Mucosa of stomach (tissue), 1 donor: ENCODE data around the gene UPB1.

Experiments used
- H3K27me3 ChIP-seq: one replicate; pipeline ENCODE4 v1.7.0; 2013; ENCODE audit warnings: mild to moderate bottlenecking, low read length; ENCODE audit not compliant: control insufficient read depth, insufficient read depth
- H3K36me3 ChIP-seq: one replicate; pipeline ENCODE4 v1.7.0; 2013; ENCODE audit warnings: low read length; ENCODE audit not compliant: control insufficient read depth, insufficient read depth
- H3K4me1 ChIP-seq: one replicate; pipeline ENCODE4 v1.7.0; 2013; ENCODE audit warnings: mild to moderate bottlenecking, low read length; ENCODE audit not compliant: control insufficient read depth, insufficient read depth
- H3K4me3 ChIP-seq: one replicate; pipeline ENCODE4 v1.7.0; 2013; ENCODE audit warnings: low read length
- H3K9ac ChIP-seq: one replicate; pipeline ENCODE4 v1.7.0; 2013; ENCODE audit warnings: mild to moderate bottlenecking, low read length, moderate library complexity
- H3K9me3 ChIP-seq: one replicate; pipeline ENCODE4 v1.7.0; 2013; ENCODE audit warnings: mild to moderate bottlenecking, low read length, moderate library complexity; ENCODE audit not compliant: control insufficient read depth
- donor health status: Pancreatic carcinoma.

Gene UPB1

DNA sequence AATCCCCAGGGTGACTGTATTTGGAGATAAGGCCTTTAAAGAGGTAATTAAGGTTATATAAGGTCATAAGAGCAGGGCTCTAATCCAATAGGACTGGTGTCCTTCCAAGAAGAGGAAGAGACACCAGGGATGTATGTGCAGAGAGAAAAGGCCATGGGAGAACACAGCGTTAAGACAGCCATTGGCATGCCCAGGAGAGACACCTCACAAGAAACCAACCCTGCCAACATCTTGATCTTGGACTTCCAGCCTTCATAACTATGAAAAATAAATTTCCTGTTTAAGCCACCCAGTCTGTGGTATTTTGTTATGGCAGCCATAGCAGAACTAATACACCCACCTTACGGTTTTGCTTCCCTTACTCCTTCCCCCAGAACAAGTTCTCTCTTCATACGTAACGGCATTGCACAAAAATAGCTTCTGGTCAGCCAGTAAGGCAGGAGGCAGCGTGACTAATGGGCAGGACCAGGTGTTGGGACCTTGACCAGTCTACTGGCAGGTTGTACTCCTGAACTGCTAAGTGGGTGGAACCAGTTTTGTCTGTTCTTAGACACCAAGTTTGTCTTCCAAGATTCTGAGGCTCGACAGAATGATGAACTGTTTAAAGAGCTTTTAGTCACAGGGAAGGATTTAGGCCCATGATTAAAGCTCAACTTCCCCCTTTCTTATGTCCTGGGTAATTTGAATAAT, 31.9 kb upstream of the UPB1 start:
- Histone ChIP-seq H3K27me3 (no peaks in the 10 kb centered on the region), H3K9me3 (no peaks in the 10 kb centered on the region), H3K4me3 (no peak overlapping the region)

DNA sequence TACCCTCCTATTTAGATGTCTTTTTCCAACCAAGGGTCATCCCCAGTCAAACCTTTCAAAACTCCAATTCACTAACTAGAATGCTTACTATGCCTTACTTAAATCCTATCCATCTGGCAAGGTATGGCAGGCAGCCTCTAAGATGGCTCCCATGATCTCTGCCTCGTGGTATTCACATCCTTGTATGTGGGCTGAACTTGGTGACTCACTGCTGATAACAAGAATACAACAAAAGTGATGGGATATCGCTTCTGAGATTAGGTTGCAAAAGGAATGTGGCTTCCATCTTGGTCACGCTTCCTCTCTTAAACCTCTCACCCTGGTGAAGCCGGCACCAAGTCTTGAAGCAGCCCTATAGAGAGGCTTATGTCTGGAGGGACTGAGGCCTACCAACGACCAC, 29.6 kb upstream of the UPB1 start:
- no peaks in the 10 kb centered on the region for H3K36me3 ChIP-seq

More for the DNA sequence above, 31.9 kb upstream of the UPB1 start:
- Histone ChIP-seq H3K36me3 (no peaks in the 10 kb centered on the region), H3K9ac (no peak overlapping the region), H3K4me1 (no peaks in the 10 kb centered on the region)

DNA sequence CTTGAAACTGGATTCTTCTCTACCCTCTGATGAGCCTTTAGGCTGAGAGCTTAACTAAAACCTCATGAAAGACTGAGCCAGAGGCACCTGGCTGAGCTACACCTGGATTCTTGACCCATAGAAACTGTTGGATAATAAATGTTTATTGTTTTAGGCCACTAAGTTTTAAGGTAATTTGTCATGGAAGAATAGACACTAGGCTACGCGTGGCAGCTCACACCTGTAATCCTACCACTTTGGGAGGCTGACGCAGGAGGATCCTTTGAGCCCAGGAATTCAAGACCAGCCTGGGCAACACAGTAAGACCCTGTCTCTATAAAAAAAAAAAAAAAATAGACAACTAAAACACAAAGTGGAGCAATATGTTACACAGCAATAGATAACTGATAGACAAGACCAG, 29.2 kb upstream of the UPB1 start:
- no peaks in the 10 kb centered on the region for H3K4me1 ChIP-seq
- H3K36me3 ChIP-seq: no peaks in the 10 kb centered on the region
- no peaks in the 10 kb centered on the region for H3K27me3 ChIP-seq
- H3K9ac ChIP-seq: no peak overlapping the region
- no peaks in the 10 kb centered on the region for H3K9me3 ChIP-seq
- H3K4me3 ChIP-seq: no peak overlapping the region

More for the DNA sequence above, 29.6 kb upstream of the UPB1 start:
- Histone ChIP-seq H3K4me1 (no peaks in the 10 kb centered on the region), H3K9me3 (no peaks in the 10 kb centered on the region), H3K4me3 (no peak overlapping the region), H3K27me3 (no peaks in the 10 kb centered on the region), H3K9ac (no peak overlapping the region)

DNA sequence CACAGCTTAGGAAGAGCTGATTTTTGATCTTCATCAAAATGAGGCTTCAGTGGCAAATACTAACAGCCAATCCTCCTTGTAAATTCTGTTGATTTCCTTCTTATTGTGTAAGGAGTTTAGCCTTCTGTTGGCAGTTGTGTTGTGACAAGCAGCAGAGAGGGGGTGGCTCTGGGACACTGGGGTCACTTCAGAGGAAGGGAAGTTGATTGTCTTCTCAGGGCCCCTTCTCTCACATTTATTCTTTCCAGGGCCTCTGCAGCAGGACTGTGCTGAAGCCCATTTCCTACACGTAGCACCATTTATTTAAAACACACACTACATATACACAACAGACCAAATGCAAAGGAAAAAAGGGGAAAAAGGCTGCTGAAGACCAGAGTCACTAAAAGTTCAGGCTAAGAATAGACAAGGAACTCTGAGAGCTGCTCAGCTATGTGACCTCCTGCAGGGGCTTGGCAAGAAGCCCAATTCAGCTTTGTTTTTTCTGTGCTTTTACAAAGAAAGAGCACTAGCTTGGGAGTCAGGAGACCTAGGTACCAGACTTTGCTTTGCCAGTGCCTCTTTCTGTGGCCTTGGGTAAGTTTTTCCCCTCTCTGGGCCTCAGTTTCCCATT, 28.3 kb upstream of the UPB1 start:
- H3K9ac ChIP-seq: no peak overlapping the region
- no peaks in the 10 kb centered on the region for H3K36me3 ChIP-seq
- no peaks in the 10 kb centered on the region for H3K9me3 ChIP-seq
- no peaks in the 10 kb centered on the region for H3K27me3 ChIP-seq
- H3K4me3 ChIP-seq: no peak overlapping the region
- H3K4me1 ChIP-seq: no peaks in the 10 kb centered on the region

DNA sequence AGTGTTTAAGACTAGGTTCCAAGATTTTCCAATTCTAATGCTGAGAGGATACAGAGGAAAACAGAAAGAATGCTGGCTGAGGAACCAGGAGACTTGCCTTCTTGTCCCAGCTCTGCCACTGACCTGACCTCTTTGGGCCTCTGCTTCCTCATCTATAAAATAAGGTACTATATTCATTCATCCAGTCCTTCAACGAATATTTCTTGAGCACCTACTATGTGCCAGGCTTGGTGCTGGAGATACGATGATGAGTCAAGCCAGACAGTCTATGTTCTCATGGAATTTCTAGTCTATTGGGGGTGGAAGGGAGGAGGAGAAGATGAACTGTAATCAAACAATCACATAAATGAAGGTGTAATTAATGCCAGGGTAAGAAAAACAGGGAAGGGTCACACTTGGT, 27.8 kb upstream of the UPB1 start:
- H3K36me3 ChIP-seq: no peaks in the 10 kb centered on the region
- H3K4me1 ChIP-seq: no peaks in the 10 kb centered on the region
- H3K4me3 ChIP-seq: no peak overlapping the region
- no peaks in the 10 kb centered on the region for H3K9me3 ChIP-seq
- no peaks in the 10 kb centered on the region for H3K27me3 ChIP-seq
- H3K9ac ChIP-seq: no peak overlapping the region

DNA sequence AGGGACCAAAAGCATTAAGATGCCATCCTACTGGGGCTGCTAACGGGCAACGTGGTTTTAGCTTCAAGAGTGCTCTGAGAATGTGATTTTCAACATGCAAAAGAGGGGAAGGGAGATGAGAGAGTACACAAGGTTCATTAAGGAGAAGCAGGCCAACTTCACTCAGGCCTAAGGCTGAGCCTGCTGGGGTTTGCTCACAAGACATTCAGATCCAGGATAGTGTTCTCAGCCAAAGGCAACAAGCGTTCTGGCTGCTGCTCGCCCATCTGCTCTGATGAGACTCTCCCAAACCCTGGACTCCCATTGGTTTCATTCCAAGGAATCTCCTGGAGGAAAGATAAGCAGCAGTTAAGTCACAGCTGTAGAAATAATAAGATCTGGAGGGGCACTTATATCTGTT, 23.6 kb upstream of the UPB1 start:
- no peaks in the 10 kb centered on the region for H3K4me1 ChIP-seq
- H3K4me3 ChIP-seq: no peak overlapping the region
- no peaks in the 10 kb centered on the region for H3K9me3 ChIP-seq
- H3K36me3 ChIP-seq: no peaks in the 10 kb centered on the region
- H3K27me3 ChIP-seq: no peaks in the 10 kb centered on the region
- no peak overlapping the region for H3K9ac ChIP-seq

DNA sequence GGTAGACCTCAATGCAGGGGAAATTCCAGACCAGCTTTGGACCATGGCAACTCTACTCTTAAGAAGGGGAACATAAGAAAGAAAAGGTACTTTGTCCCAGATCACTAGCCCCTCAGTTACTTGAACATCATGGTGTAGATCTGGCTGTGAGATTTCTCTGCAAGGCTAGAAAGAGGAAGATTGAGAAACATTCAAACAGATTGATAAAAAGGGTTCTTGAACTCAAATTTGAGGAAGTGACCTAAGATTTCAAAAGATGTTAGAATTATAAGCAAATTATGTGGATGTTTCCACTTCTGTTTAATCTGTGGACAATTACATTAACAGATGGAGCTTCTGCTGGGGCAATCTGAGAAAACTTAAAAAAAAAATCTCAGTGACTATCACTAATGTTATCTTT, 21.8 kb upstream of the UPB1 start:
- H3K9ac ChIP-seq: no peak overlapping the region
- no peaks in the 10 kb centered on the region for H3K27me3 ChIP-seq
- H3K36me3 ChIP-seq: no peaks in the 10 kb centered on the region
- H3K4me1 ChIP-seq: no peaks in the 10 kb centered on the region
- H3K4me3 ChIP-seq: no peak overlapping the region
- no peaks in the 10 kb centered on the region for H3K9me3 ChIP-seq

DNA sequence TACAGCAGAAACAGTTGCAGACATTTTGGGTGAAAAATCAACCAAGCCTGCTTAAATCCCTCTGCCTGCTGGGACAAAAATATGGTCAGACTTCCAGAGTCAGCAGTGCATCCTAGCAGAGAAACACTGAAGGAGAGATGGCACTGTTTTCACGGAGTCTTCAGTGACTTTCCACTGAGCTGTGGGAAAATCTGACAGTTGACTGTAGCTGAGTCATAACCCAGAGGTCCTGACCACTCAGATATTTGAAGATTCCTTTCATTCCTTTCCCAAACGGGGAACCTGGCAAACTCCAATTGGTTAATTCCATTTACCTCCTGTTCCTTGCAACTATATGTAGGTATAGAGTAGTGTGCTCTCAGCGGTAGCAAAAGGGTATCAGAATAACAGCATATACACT, 20.9 kb upstream of the UPB1 start:
- Histone ChIP-seq H3K4me1 (no peaks in the 10 kb centered on the region), H3K36me3 (no peaks in the 10 kb centered on the region), H3K27me3 (no peaks in the 10 kb centered on the region), H3K4me3 (no peak overlapping the region), H3K9ac (no peak overlapping the region), H3K9me3 (no peaks in the 10 kb centered on the region)

DNA sequence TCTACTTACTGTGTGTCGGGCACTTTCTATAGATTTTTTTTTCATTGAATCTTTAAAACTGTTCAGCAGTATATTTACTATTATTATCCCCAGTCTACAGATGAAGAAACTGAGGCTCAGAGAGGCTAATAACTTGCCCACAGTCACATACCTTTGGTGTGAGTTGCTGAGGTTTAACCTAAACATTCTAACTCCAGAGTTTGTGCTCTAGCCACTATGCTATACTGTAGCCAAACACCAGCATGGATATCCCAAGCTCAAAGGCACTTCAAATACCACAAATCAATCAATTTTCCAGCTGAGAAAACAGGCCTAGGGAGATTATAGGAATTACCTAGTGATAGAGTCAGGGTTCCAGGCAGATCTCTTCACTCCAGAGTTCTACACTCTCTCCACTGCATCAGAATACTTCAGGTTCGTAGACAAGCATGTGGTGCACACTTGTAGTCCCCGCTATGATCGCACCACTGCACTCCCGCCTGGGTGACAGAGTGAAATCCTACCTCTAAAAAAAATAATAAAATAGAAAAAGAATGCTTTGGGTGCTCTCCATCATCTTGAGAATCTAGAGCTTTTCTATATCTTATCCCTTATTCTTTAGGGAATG, 20.4 kb upstream of the UPB1 start:
- H3K9ac ChIP-seq: no peak overlapping the region
- H3K9me3 ChIP-seq: no peaks in the 10 kb centered on the region
- no peaks in the 10 kb centered on the region for H3K4me1 ChIP-seq
- no peak overlapping the region for H3K4me3 ChIP-seq
- no peaks in the 10 kb centered on the region for H3K36me3 ChIP-seq
- H3K27me3 ChIP-seq: no peaks in the 10 kb centered on the region

DNA sequence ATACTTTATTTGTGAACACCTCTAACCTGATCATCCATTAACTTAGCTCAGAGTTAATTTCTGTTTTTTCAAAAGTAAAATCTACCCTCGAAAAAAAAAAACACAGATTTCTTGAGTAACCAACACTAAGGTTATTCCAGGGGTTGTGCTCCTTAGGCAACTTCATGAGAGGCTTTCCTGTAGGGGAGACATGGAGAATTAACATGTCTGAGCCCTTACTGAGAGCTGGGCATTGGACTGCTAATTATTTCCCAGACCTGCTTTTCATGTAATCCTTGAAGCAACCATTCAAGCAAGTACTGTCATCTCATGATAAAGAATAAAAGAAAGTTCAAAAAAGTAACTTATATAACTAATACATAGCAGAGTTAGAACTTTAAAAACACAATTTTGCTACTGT, 13.5 kb upstream of the UPB1 start:
- Histone ChIP-seq H3K9ac (no peak overlapping the region), H3K4me3 (no peak overlapping the region), H3K27me3 (no peaks in the 10 kb centered on the region), H3K9me3 (no peaks in the 10 kb centered on the region), H3K4me1 (no peaks in the 10 kb centered on the region), H3K36me3 (no peaks in the 10 kb centered on the region)

DNA sequence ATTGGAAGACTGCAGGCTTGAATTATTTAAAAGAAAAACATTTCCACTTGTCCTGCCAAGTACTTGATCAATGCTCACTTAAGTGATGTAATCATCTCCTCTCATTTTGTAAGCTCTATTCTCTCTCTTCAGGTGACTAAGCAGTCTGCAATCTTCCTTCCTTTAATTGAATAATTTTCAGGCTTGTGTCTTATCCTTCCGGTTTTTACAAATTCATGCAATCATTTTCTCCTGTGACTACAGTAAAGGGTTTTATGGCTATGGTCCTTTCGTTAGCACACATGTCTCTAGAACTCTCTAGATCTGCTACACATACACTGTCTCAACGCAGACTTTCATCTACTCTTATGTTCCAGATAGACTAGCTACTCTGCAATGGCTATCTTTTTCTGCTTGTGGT, 12.6 kb upstream of the UPB1 start:
- Histone ChIP-seq H3K9me3 (no peaks in the 10 kb centered on the region), H3K4me3 (no peak overlapping the region), H3K4me1 (no peaks in the 10 kb centered on the region), H3K27me3 (no peaks in the 10 kb centered on the region), H3K36me3 (no peaks in the 10 kb centered on the region), H3K9ac (no peak overlapping the region)

DNA sequence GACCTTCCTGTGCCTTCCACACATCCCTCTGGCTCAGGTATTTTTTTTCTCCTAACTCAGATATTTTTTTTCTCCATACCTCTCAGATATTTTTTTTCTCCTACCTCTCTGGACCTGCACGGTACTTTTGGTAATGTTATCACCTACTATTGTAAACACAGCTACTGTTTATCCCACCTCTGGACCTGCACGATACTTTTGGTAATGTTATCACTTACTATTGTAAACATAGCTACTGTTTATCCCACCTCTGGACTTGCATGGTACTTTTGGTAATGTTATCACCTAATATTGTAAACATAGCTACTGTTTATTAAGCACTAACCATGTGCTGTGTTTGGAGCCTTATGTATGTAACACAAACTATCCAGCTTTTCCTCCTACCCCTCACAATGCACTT, 12.1 kb upstream of the UPB1 start:
- no peaks in the 10 kb centered on the region for H3K27me3 ChIP-seq
- H3K36me3 ChIP-seq: no peaks in the 10 kb centered on the region
- H3K9me3 ChIP-seq: no peaks in the 10 kb centered on the region
- no peaks in the 10 kb centered on the region for H3K4me1 ChIP-seq
- no peak overlapping the region for H3K4me3 ChIP-seq
- no peak overlapping the region for H3K9ac ChIP-seq
